CD4-positive, alpha-beta T cell (primary cell): Measurements from ENCODE around the gene THRB. TPM values are rescaled to one million over a fixed set of nuclear protein-coding genes. Genes with fewer than 3 reads are reported as not detected.

Experiments used
- ATAC-seq: fragments of 200-7000 bp; cut with Tn5 transposase; one replicate; pipeline ENCODE4 v1.10.0; 2022; ENCODE audit warnings: mild to moderate bottlenecking; ENCODE audit not compliant: poor library complexity
- CTCF ChIA-PET: fragments of 350-600 bp; sonication (Branson Sonifier 250); formaldehyde crosslinking; loops from one replicate; lab custom pipeline; 2021; ENCODE audit warnings: antibody characterized with exemption, inconsistent platforms; lab: Charles Lee
- POLR2A ChIA-PET: fragments of 350-600 bp; sonication (Branson Sonifier 250); formaldehyde crosslinking; loops from one replicate; lab custom pipeline; 2021; ENCODE audit warnings: antibody characterized with exemption, inconsistent platforms; lab: Charles Lee
- DNase-seq, 14 experiments: peaks; one replicate each; pipeline ENCODE4 v3.0.0-alpha.2; 2013 to 2020; ENCODE audit warnings: mixed read lengths in 2 of 14
- H3K27ac ChIP-seq, 2 donors: one replicate each; pipeline versions ENCODE4 v1.5.1 to v1.7.0; 2013; ENCODE audit warnings: low read length in 2 of 2, low read depth in 1 of 2, mild to moderate bottlenecking in 1 of 2
- H3K27me3 ChIP-seq, 2 experiments: 1 replicate in 1 of 2; 2 replicates in 1 of 2; pipeline versions ENCODE4 v1.6.1 to v1.7.0; 2013; ENCODE audit warnings: low read length in 2 of 2, control low read depth in 1 of 2, mild to moderate bottlenecking in 1 of 2, moderate library complexity in 1 of 2; ENCODE audit not compliant: insufficient read depth in 2 of 2, control insufficient read depth in 1 of 2
- H3K36me3 ChIP-seq: one replicate; pipeline ENCODE4 v1.6.1; 2013; ENCODE audit warnings: low read length, control low read depth; ENCODE audit not compliant: insufficient read depth
- H3K4me1 ChIP-seq: one replicate; pipeline ENCODE4 v1.6.1; 2013; ENCODE audit warnings: low read length, control low read depth; ENCODE audit not compliant: insufficient read depth
- H3K4me3 ChIP-seq: one replicate; pipeline ENCODE4 v1.5.1; 2013; ENCODE audit warnings: mild to moderate bottlenecking, low read length, moderate library complexity
- H3K9me3 ChIP-seq, 2 experiments: 1 replicate in 1 of 2; 2 replicates in 1 of 2; pipeline versions ENCODE4 v1.6.1 to v1.7.0; 2013; ENCODE audit warnings: low read length in 2 of 2, mild to moderate bottlenecking in 2 of 2, control low read depth in 1 of 2, moderate library complexity in 1 of 2; ENCODE audit not compliant: control insufficient read depth in 1 of 2, insufficient read depth in 1 of 2
- H3K27ac Mint-ChIP-seq: one replicate; pipeline ENCODE4 v1.8.0; 2020; ENCODE audit warnings: mixed read lengths
- H3K27me3 Mint-ChIP-seq: one replicate; pipeline ENCODE4 v1.8.0; 2021; ENCODE audit warnings: mixed read lengths
- H3K36me3 Mint-ChIP-seq: one replicate; pipeline ENCODE4 v1.8.0; 2021; ENCODE audit warnings: low read depth, mixed read lengths
- H3K4me1 Mint-ChIP-seq: one replicate; pipeline ENCODE4 v1.8.0; 2021; ENCODE audit warnings: low read depth, mixed read lengths
- H3K4me3 Mint-ChIP-seq: one replicate; pipeline ENCODE4 v1.8.0; 2020; ENCODE audit warnings: mild to moderate bottlenecking, mixed read lengths
- H3K9me3 Mint-ChIP-seq: one replicate; pipeline ENCODE4 v1.8.0; 2020; ENCODE audit warnings: mixed read lengths
- CTCF ChIP-seq: fragments of 200-600 bp; IDR thresholded peaks from one replicate; pipeline ENCODE4 v1.8.0; 2022; ENCODE audit warnings: antibody characterized with exemption, mild to moderate bottlenecking
- intact Hi-C, 2 experiments: fragments of 100-400 bp; cut with DNase I in 1 of 2; cut with micrococcal nuclease in 1 of 2; formaldehyde crosslinking; loops; one replicate each; pipeline versions ENCODE4 v1.15.1 to v1.9.0; 2023 to 2025; cut with DNase I, micrococcal nuclease
- total RNA-seq, 174 experiments: library from RNA in 2 of 174; stranded (reverse) in 2 of 174; gene quantifications; one replicate each; pipeline ENCODE4 v1.2.3 and lab custom pipeline; 2021 to 2026

THRB gene
- total RNA-seq, 2 experiments from 2014 or later: not detected

GRCh38 chr3:24357635-24358034 is 137.0 kb downstream of the THRB start:
- Mint-ChIP-seq H3K9me3 (no peaks in the 10 kb centered on the region), H3K4me3 (no peak overlapping the region), H3K4me1 (no peaks in the 10 kb centered on the region), H3K27ac (no peak overlapping the region), H3K36me3 (no peaks in the 10 kb centered on the region), H3K27me3 (no peaks in the 10 kb centered on the region)
- POLR2A ChIA-PET: no interaction called here
- no peaks in the 10 kb centered on the region for H3K9me3 ChIP-seq
- no peaks in the 10 kb centered on the region for H3K27me3 ChIP-seq
- TF ChIP-seq CTCF: no peak
- H3K27ac ChIP-seq: no peak overlapping the region
- CTCF ChIA-PET: no interaction called here
- H3K4me1 ChIP-seq: no peaks in the 10 kb centered on the region
- H3K36me3 ChIP-seq: no peaks in the 10 kb centered on the region
- ATAC-seq (no peak), DNase-seq (no peak)
- intact Hi-C loops: no loop called here
- no peak overlapping the region for H3K4me3 ChIP-seq

GRCh38 chr3:24355806-24356205 is 138.8 kb downstream of the THRB start:
- H3K27me3 ChIP-seq: no peaks in the 10 kb centered on the region
- H3K4me3 Mint-ChIP-seq: no peak overlapping the region
- H3K27ac Mint-ChIP-seq: no peak overlapping the region
- H3K4me1 ChIP-seq: no peaks in the 10 kb centered on the region
- H3K27ac ChIP-seq: no peak overlapping the region
- no peaks in the 10 kb centered on the region for H3K27me3 Mint-ChIP-seq
- no peaks in the 10 kb centered on the region for H3K36me3 ChIP-seq
- ATAC-seq (no peak), DNase-seq (no peak)
- CTCF ChIA-PET: no interaction called here
- no peaks in the 10 kb centered on the region for H3K9me3 Mint-ChIP-seq
- no peaks in the 10 kb centered on the region for H3K4me1 Mint-ChIP-seq
- intact Hi-C loops: no loop called here
- H3K36me3 Mint-ChIP-seq: no peaks in the 10 kb centered on the region
- no peak for TF ChIP-seq CTCF
- H3K4me3 ChIP-seq: no peak overlapping the region
- H3K9me3 ChIP-seq: no peaks in the 10 kb centered on the region
- POLR2A ChIA-PET: no interaction called here

GRCh38 chr3:24354230-24354629 is 140.4 kb downstream of the THRB start:
- ATAC-seq (no peak), DNase-seq (no peak)
- Histone ChIP-seq H3K4me1 (no peaks in the 10 kb centered on the region), H3K27me3 (no peaks in the 10 kb centered on the region), H3K27ac (no peak overlapping the region), H3K4me3 (no peak overlapping the region), H3K9me3 (no peaks in the 10 kb centered on the region), H3K36me3 (no peaks in the 10 kb centered on the region)
- Mint-ChIP-seq H3K36me3 (no peaks in the 10 kb centered on the region), H3K27me3 (no peaks in the 10 kb centered on the region), H3K4me3 (no peak overlapping the region), H3K4me1 (no peaks in the 10 kb centered on the region), H3K27ac (no peak overlapping the region), H3K9me3 (no peaks in the 10 kb centered on the region)
- ChIA-PET CTCF (no interaction called here), POLR2A (no interaction called here)
- TF ChIP-seq CTCF: no peak
- intact Hi-C loops: no loop called here
